ENCODE results near the gene FRMD1. TPM values are rescaled to one million over a fixed set of nuclear protein-coding genes. Genes with fewer than 3 reads are reported as not detected.

The FRMD1 gene
- total RNA-seq, 4 donors from 2014 or later = 9.9 to 14.4 (median 12.5) TPM

DNA sequence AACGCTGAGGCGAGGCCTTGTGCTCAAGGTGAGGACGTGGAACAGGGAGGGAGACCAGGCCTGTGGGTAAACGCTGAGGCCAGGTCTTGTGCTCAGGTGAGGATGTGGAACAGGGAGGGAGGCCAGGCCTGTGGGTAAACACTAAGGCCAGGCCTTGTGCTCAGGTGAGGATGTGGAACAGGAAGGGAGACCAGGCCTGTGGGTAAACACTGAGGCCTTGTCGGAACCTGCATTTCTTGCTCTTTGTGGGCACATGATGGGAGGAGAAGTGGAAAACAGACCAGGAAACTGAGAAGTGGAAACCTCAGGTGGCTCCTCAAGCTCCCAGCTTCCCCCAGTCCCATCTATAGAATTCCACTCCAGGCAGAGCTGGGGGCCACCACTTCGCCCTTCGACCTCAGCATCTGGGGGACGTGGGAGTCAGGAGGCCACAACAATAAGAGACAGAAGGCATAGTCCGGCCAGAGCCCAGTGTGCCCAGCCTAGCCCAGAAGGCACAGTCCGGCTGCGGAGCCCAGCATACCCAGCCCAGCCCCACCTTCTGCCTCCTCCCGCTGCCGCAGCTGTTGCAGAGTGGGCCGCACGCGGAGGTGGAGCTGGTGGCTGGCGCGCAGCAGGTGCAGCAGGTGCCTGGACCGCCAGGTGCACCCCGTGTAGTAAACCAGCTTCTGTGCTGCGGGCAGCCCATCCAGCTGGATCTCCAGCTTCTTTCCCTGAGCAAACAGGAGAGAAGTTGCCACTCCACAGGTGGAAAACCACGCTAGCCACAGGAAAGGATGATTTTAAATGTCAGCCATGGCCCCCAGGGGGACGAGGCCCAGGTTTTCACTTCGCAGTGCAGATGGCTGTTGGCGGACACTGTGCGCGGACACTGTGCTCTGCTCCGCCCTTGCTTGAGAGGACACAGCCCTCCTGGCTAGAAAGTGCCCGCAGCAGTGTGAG, 17.5 kb downstream of the FRMD1 start:
- no peak for DNase-seq (ENCODE audit: low spot score in 2 of 2)
- Histone ChIP-seq H3K36me3 (no peaks in the 10 kb centered on the region), H3K4me1 (peaks cover 0 to 7% (median 0%) of the 10 kb centered on the region in 4 donors), H3K4me3 (no peak overlapping the region), H3K27ac (peak overlapping the region in 1 of 4 donors; percentile 30), H3K27me3 (no peaks in the 10 kb centered on the region), H3K9me3 (no peaks in the 10 kb centered on the region)
- no peak for TF ChIP-seq POLR2A (IDR thresholded peaks at IDR 0.05)
- no peak for TF ChIP-seq EP300 (IDR thresholded peaks at IDR 0.05)
- TF ChIP-seq, protein P1, sequence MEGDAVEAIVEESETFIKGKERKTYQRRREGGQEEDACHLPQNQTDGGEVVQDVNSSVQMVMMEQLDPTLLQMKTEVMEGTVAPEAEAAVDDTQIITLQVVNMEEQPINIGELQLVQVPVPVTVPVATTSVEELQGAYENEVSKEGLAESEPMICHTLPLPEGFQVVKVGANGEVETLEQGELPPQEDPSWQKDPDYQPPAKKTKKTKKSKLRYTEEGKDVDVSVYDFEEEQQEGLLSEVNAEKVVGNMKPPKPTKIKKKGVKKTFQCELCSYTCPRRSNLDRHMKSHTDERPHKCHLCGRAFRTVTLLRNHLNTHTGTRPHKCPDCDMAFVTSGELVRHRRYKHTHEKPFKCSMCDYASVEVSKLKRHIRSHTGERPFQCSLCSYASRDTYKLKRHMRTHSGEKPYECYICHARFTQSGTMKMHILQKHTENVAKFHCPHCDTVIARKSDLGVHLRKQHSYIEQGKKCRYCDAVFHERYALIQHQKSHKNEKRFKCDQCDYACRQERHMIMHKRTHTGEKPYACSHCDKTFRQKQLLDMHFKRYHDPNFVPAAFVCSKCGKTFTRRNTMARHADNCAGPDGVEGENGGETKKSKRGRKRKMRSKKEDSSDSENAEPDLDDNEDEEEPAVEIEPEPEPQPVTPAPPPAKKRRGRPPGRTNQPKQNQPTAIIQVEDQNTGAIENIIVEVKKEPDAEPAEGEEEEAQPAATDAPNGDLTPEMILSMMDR (IDR thresholded peaks at IDR 0.05) = no peak
- WGBS, 2 donors = 87 to 88% methylated on average over 25 to 29 of the region's 29 CpGs

DNA sequence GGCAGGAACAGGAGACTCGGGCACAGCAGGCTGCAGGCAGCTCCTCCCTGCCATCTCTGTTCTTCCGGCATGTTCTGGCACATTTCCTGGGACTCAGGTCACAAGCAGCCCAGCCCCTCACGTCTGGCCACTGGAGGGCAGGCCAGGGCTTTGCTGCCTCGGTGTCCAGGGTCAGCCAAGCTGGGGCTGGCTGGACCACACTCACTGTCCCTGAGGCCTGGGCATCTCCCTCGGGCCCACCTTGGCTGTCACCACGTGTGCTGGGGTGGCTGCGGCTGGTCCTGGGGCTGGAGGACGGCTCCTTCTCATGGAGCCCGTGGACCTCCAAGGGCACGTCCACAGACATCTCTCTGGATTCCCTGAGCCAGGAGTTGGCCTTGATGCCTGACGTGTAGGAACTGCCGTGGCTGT, 18.5 kb downstream of the FRMD1 start:
- no peaks in the 10 kb centered on the region for H3K36me3 ChIP-seq
- H3K27me3 ChIP-seq = no peaks in the 10 kb centered on the region
- peak in 1 of 2 donors; percentile 41 for DNase-seq (ENCODE audit: low spot score in 2 of 2)
- H3K4me1 ChIP-seq = peaks cover 0 to 7% (median 0%) of the 10 kb centered on the region in 4 donors
- peak overlapping the region in 2 of 4 donors; percentile 15 to 30 for H3K27ac ChIP-seq
- H3K9me3 ChIP-seq = no peaks in the 10 kb centered on the region
- 41% methylated on average over 12 of the region's 12 CpGs; no CpG with 5 or more reads in 1 of the 2 donors for WGBS, 2 donors
- TF ChIP-seq EP300 (IDR thresholded peaks at IDR 0.05) = peak in 1 of 2 donors; percentile 31
- TF ChIP-seq, protein P1 (IDR thresholded peaks at IDR 0.05) = peak; percentile 29 to 79 (median 64)
- TF ChIP-seq POLR2A (IDR thresholded peaks at IDR 0.05) = no peak
- H3K4me3 ChIP-seq = no peak overlapping the region

DNA sequence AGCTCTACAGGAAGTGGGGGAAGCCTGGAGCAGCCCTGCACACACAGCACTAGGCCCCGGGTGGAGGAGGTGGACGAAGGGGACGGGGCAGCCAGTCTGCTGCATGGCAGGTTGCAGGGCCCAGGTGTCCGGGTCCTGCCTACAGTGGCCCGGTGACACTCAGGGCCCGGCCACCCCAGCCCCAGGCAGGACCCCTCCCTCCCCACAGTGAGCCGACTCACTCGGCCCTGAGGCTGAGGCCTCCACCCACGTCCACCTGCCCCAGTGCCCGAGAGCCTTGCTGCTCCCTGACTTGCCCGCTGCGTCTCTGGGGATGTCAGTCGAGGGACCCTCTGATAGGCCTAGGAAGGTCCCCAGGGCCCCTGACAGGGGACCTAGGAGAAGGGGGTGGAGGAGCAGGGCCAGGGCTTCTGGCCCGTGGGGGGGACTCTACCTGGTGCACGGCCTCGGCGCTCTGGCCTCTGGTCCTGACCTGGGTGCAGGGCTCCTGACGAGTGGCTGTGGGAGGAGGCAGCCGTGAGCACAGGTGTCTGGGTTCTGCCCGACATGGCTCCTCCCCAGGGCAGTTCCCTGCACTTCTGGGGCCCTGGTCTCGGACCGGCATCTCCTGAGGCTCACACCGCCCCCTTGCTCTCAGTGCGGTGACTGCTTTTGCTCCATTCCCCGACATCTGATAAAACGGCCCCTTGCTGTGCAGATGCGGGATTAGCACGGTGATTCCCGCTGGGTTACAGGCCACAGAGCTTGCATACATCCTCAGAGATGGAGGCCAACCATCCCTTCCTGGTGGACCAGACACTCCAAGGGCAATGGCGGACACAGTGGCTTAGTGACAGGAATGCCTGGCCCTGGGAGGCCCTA, 20.1 kb downstream of the FRMD1 start:
- TF ChIP-seq EP300 (IDR thresholded peaks at IDR 0.05) (no peak), POLR2A (IDR thresholded peaks at IDR 0.05) (no peak)
- TF ChIP-seq, protein P1 (IDR thresholded peaks at IDR 0.05) = no peak
- H3K36me3 ChIP-seq = no peaks in the 10 kb centered on the region
- no peak overlapping the region for H3K4me3 ChIP-seq
- no peaks in the 10 kb centered on the region for H3K9me3 ChIP-seq
- no peaks in the 10 kb centered on the region for H3K27me3 ChIP-seq
- no peak overlapping the region for H3K27ac ChIP-seq
- peaks cover 0 to 21% (median 2%) of the 10 kb centered on the region in 4 donors for H3K4me1 ChIP-seq
- no peak for DNase-seq (ENCODE audit: low spot score in 2 of 2)
- 86 to 92% methylated on average over 18 to 19 of the region's 30 CpGs for WGBS, 2 donors

DNA sequence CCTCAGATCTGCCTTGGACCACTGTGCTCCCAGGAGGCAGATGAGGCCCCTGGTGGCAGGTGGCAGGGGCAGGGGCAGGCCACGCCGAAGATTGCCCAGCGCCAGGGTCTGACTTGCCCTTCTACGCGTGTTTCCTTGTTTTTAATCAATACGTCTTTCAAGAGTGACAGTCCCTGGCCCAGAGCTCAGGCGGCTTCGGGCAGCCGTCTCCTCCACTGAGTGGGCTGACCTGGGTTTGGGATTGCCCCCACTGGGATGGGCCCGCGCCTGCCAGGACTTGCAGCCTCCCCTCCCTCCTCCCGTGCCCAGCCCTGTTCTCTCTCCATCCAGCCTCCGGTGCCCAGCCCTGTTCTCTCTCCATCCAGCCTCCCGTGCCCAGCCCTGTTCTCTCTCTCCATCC, 21.2 kb downstream of the FRMD1 start:
- DNase-seq (ENCODE audit: low spot score in 2 of 2) = no peak
- H3K27ac ChIP-seq = no peak overlapping the region
- H3K27me3 ChIP-seq = no peaks in the 10 kb centered on the region
- no peaks in the 10 kb centered on the region for H3K36me3 ChIP-seq
- no peaks in the 10 kb centered on the region for H3K9me3 ChIP-seq
- H3K4me1 ChIP-seq = peaks cover 0 to 21% (median 2%) of the 10 kb centered on the region in 4 donors
- TF ChIP-seq, protein P1 (IDR thresholded peaks at IDR 0.05) = no peak
- no peak for TF ChIP-seq POLR2A (IDR thresholded peaks at IDR 0.05)
- no peak for TF ChIP-seq EP300 (IDR thresholded peaks at IDR 0.05)
- 86 to 93% methylated on average over 14 of the region's 14 CpGs for WGBS, 2 donors
- no peak overlapping the region for H3K4me3 ChIP-seq
